HepG2 (cell line): ENCODE results near the gene PRKAB1. TPM values are rescaled to one million over a fixed set of nuclear protein-coding genes. Genes with fewer than 3 reads are reported as not detected.

ENCODE experiments used
- ATAC-seq: fragments of 200-7000 bp; cut with Tn5 transposase; 3 replicates; pipeline ENCODE4 v1.9.1; 2020; ENCODE audit warnings: mild to moderate bottlenecking, moderate library complexity
- BruUV-seq: library from RNA; stranded (reverse); fragments of 400-500 nt; replicated peaks from 2 replicates; lab custom pipeline; 2021; lab: Mats Ljungman, UMichigan
- CTCF ChIA-PET: fragments of 300-600 bp; formaldehyde crosslinking; extraction: SDS; loops from one replicate; lab custom pipeline; 2021; ENCODE audit warnings: low total read pairs, inconsistent platforms, low intra/inter-chr PET ratio; lab: Yijun Ruan, JAX
- POLR2A ChIA-PET: fragments of 350-600 bp; sonication (Branson Sonifier 250); formaldehyde crosslinking; loops from one replicate; lab custom pipeline; 2020; ENCODE audit warnings: antibody characterized with exemption, inconsistent platforms; lab: Yijun Ruan, JAX
- DNase-seq: peaks from one replicate; pipeline ENCODE4 v3.0.0-alpha.2; 2015; ENCODE audit warnings: low spot score
- FAIRE-seq: peaks from 3 replicates; lab custom pipeline; 2011; peaks lifted over from hg19 to GRCh38; lab: Jason Lieb, UNC
- H2AFZ ChIP-seq: one replicate; pipeline ENCODE4 v1.6.1; 2011; ENCODE audit warnings: low read length, inconsistent platforms
- H3K27ac ChIP-seq: fragments of 300-600 bp; 3 replicates; pipeline ENCODE4 v1.8.0; 2011; ENCODE audit warnings: mixed run types, mild to moderate bottlenecking, mixed read lengths, low read length, inconsistent platforms; ENCODE audit not compliant: insufficient read depth; ENCODE audit errors: extremely low read length
- H3K27me3 ChIP-seq, 2 experiments: fragments of 200-600 bp in 1 of 2; 2 replicates in 1 of 2; 3 replicates in 1 of 2; pipeline versions ENCODE4 v1.6.0 to v1.8.0; 2011; ENCODE audit warnings: low read length in 2 of 2, mild to moderate bottlenecking in 2 of 2, moderate library complexity in 2 of 2, inconsistent platforms in 1 of 2; ENCODE audit not compliant: insufficient read depth in 2 of 2, control insufficient read depth in 1 of 2
- H3K36me3 ChIP-seq, 2 experiments: fragments of 200-600 bp in 1 of 2; replicated peaks in 1 of 2; 2 replicates in 1 of 2; 3 replicates in 1 of 2; pipeline versions ENCODE4 v1.5.1 to v1.8.0; 2011; ENCODE audit warnings: low read length in 2 of 2, inconsistent platforms in 1 of 2; ENCODE audit not compliant: insufficient read depth in 2 of 2, control insufficient read depth in 1 of 2
- H3K4me1 ChIP-seq: 2 replicates; pipeline ENCODE4 v1.5.1; 2012; ENCODE audit warnings: low read length, inconsistent platforms; ENCODE audit not compliant: insufficient read depth
- H3K4me2 ChIP-seq: 2 replicates; pipeline ENCODE4 v1.6.0; 2011; ENCODE audit warnings: low read depth, low read length, inconsistent platforms
- H3K4me3 ChIP-seq, 3 experiments: fragments of 200-600 bp in 1 of 3; sonication (generic), shearing (Covaris generic) in 1 of 3; replicated peaks in 1 of 3; 2 replicates each; pipeline ENCODE4 v1.5.1; 2011 to 2016; ENCODE audit warnings: low read length in 3 of 3, inconsistent platforms in 2 of 3, low read depth in 2 of 3, mild to moderate bottlenecking in 2 of 3, control low read depth in 1 of 3, mixed read lengths in 1 of 3; ENCODE audit not compliant: insufficient read depth in 1 of 3
- H3K79me2 ChIP-seq: one replicate; pipeline ENCODE4 v1.6.1; 2011; ENCODE audit warnings: low read length, inconsistent platforms; ENCODE audit not compliant: insufficient read depth
- H3K9ac ChIP-seq: 2 replicates; pipeline ENCODE4 v1.6.0; 2011; ENCODE audit warnings: mild to moderate bottlenecking, low read depth, low read length, inconsistent platforms; ENCODE audit not compliant: insufficient read depth
- H3K9me3 ChIP-seq: 2 replicates; pipeline ENCODE4 v1.5.1; 2012; ENCODE audit warnings: mild to moderate bottlenecking, low read length
- H4K20me1 ChIP-seq: 2 replicates; pipeline ENCODE4 v1.6.0; 2011; ENCODE audit warnings: inconsistent platforms, mild to moderate bottlenecking, low read length, moderate library complexity; ENCODE audit not compliant: insufficient read depth
- CAMTA2 ChIP-seq: sonication (generic); formaldehyde crosslinking; IDR thresholded peaks from 2 replicates; pipeline ENCODE4 v1.4.0; 2020; ENCODE audit warnings: mild to moderate bottlenecking, missing genetic modification reagents, borderline replicate concordance
- DBP ChIP-seq: sonication (generic); formaldehyde crosslinking; IDR thresholded peaks from 2 replicates; pipeline ENCODE4 v1.4.0; 2020; ENCODE audit warnings: missing genetic modification reagents; ENCODE audit errors: not compliant biosample characterization
- EP300 ChIP-seq, 3 experiments: sonication (generic) in 1 of 3; formaldehyde crosslinking in 1 of 3; IDR thresholded peaks; 2 replicates each; pipeline versions ENCODE4 v1.5.1 to v1.6.1; 2011 to 2020; ENCODE audit warnings: low read depth in 2 of 3, low read length in 2 of 3, borderline replicate concordance in 1 of 3, improper control_type of control experiment in 1 of 3, mild to moderate bottlenecking in 1 of 3, missing genetic modification reagents in 1 of 3, moderate library complexity in 1 of 3
- GMEB2 ChIP-seq: IDR thresholded peaks from 2 replicates; pipeline ENCODE4 v1.6.1; 2016; ENCODE audit warnings: missing biosample characterization, missing genetic modification reagents, low read depth
- HINFP ChIP-seq: sonication (generic); formaldehyde crosslinking; IDR thresholded peaks from 2 replicates; pipeline ENCODE4 v1.4.0; 2020; ENCODE audit warnings: low read depth, mild to moderate bottlenecking, missing genetic modification reagents
- HOXA9 ChIP-seq: sonication (generic); formaldehyde crosslinking; IDR thresholded peaks from 2 replicates; pipeline ENCODE4 v1.8.1; 2022; ENCODE audit warnings: missing genetic modification reagents, mild to moderate bottlenecking, moderate library complexity, borderline replicate concordance
- KDM4B ChIP-seq: sonication (generic); formaldehyde crosslinking; IDR thresholded peaks from 2 replicates; pipeline ENCODE4 v1.4.0; 2020; ENCODE audit warnings: missing genetic modification reagents
- KLF13 ChIP-seq: sonication (generic); formaldehyde crosslinking; IDR thresholded peaks from 2 replicates; pipeline ENCODE4 v1.4.0; 2020; ENCODE audit warnings: mild to moderate bottlenecking, missing genetic modification reagents
- MBD4 ChIP-seq: IDR thresholded peaks from 2 replicates; pipeline ENCODE4 v1.6.1; 2012; ENCODE audit warnings: low read length, inconsistent platforms, borderline replicate concordance
- MXD4 ChIP-seq: IDR thresholded peaks from 2 replicates; pipeline ENCODE4 v1.6.1; 2016; ENCODE audit warnings: mild to moderate bottlenecking, missing biosample characterization, missing genetic modification reagents
- NBN ChIP-seq: fragments of 450-650 bp; conservative IDR thresholded peaks from 2 replicates; pipeline ENCODE4 v1.6.1; 2017
- NPAS2 ChIP-seq: sonication (generic); formaldehyde crosslinking; IDR thresholded peaks from 2 replicates; pipeline ENCODE4 v1.8.0; 2022; ENCODE audit warnings: mild to moderate bottlenecking, missing genetic modification reagents, borderline replicate concordance
- RARA ChIP-seq: IDR thresholded peaks from 2 replicates; pipeline ENCODE4 v1.6.1; 2016; ENCODE audit warnings: missing genetic modification reagents, missing compliant biosample characterization
- ZBTB8A ChIP-seq: sonication (generic); formaldehyde crosslinking; IDR thresholded peaks from 2 replicates; pipeline ENCODE4 v1.4.0; 2020; ENCODE audit warnings: mild to moderate bottlenecking, low read depth, missing genetic modification reagents, borderline replicate concordance
- ZMYM2 ChIP-seq: sonication (generic); formaldehyde crosslinking; IDR thresholded peaks from 2 replicates; pipeline ENCODE4 v1.8.0; 2022; ENCODE audit warnings: mild to moderate bottlenecking, missing genetic modification reagents
- ZNF597 ChIP-seq: sonication (generic); formaldehyde crosslinking; IDR thresholded peaks from 2 replicates; pipeline ENCODE4 v1.5.0; 2020; ENCODE audit warnings: missing genetic modification reagents
- ZSCAN25 ChIP-seq: sonication (generic); formaldehyde crosslinking; IDR thresholded peaks from 2 replicates; pipeline ENCODE4 v1.8.0; 2022; ENCODE audit warnings: mild to moderate bottlenecking, missing genetic modification reagents
- WGBS: methylation state at CpG from one replicate; pipeline ENCODE4 v1.1.6; 2017; ENCODE audit warnings: low lambda C conversion rate; 5-methylcytosine and 5-hydroxymethylcytosine counted together
- in situ Hi-C: cut with HindIII; loops from 2 replicates; pipeline ENCODE4 v1.10.0; 2017; ENCODE audit warnings: low pct_unique_long_range_greater_than_20kb; ENCODE audit not compliant: extremely low pct_ligation_motif_present
- intact Hi-C: fragments of 100-400 bp; cut with micrococcal nuclease; formaldehyde crosslinking; loops from one replicate; pipeline ENCODE4 v1.10.0; 2022; ENCODE audit not compliant: unreplicated experiment
- polyA plus RNA-seq, 8 experiments: library from polyadenylated mRNA; depleted of rRNA in 3 of 8; stranded (reverse) in 7 of 8; unstranded in 1 of 8; fragments of >200 nt; fragmentation: Illumina TruSeq in 4 of 8; extraction: Trizol in 4 of 8; gene quantifications; 2 replicates each; pipeline versions ENCODE4 v1.2.1 to v1.2.3, GENCODE V29; 2011 to 2016; ENCODE audit warnings: low read depth in 4 of 8, missing spikeins in 1 of 8, mixed read lengths in 1 of 8; ENCODE audit not compliant: insufficient read depth in 1 of 8
- total RNA-seq, 5 experiments: library from RNA; depleted of rRNA; stranded (reverse); fragments of >200 nt; fragmentation: Illumina TruSeq; extraction: Trizol; gene quantifications; 2 replicates each; pipeline ENCODE4 v1.2.3, GENCODE V29; 2016; ENCODE audit warnings: low read depth in 1 of 5

The PRKAB1 gene
- total and polyA plus RNA-seq, 2 of the 13 experiments (the other 11 are each of a cell fraction or from before 2014, with no cell fraction given): 28.4 to 35.5 TPM

GRCh38 chr12:119704065-119704747 lies 36.3 kb downstream of the PRKAB1 start:
- ATAC-seq: no peak

More at GRCh38 chr12:119704065-119704747, 36.3 kb downstream of the PRKAB1 start:
- CTCF ChIA-PET: no interaction called here
- H4K20me1 ChIP-seq: no peaks in the 10 kb centered on the region
- DNase-seq (no peak), FAIRE-seq (no peak)
- POLR2A ChIA-PET: no interaction called here
- H3K27ac ChIP-seq: no peak overlapping the region
- no peak overlapping the region for H2AFZ ChIP-seq
- BruUV-seq: no TSS peak
- H3K4me2 ChIP-seq: no peak overlapping the region
- no peaks in the 10 kb centered on the region for H3K79me2 ChIP-seq
- in situ Hi-C loops (no loop called here), intact Hi-C loops (no loop called here)
- no peaks in the 10 kb centered on the region for H3K27me3 ChIP-seq
- H3K4me1 ChIP-seq: no peaks in the 10 kb centered on the region
- no peak overlapping the region for H3K4me3 ChIP-seq
- H3K9me3 ChIP-seq: no peaks in the 10 kb centered on the region
- WGBS: 95% methylated on average over 16 of the region's 16 CpGs
- no peak for TF ChIP-seq GMEB2 (CRISPR knock-in tag)
- TF ChIP-seq KLF13 (CRISPR knock-in tag): no peak
- no peak for TF ChIP-seq ZBTB8A (CRISPR knock-in tag)
- no peak for TF ChIP-seq MBD4
- no peak for TF ChIP-seq RARA
- no peak for TF ChIP-seq HOXA9 (CRISPR knock-in tag)
- TF ChIP-seq ZNF597 (CRISPR knock-in tag): no peak
- TF ChIP-seq CAMTA2 (CRISPR knock-in tag): no peak
- TF ChIP-seq NBN: no peak
- TF ChIP-seq HINFP (CRISPR knock-in tag): no peak
- TF ChIP-seq DBP (CRISPR knock-in tag): no peak
- TF ChIP-seq KDM4B (CRISPR knock-in tag): no peak
- no peak for TF ChIP-seq EP300 (IDR thresholded peaks at IDR 0.05; ENCODE audit: low read depth in 2 of 2, low read length in 2 of 2)
- TF ChIP-seq EP300 (CRISPR knock-in tag; IDR thresholded peaks at IDR 0.05; ENCODE audit: borderline replicate concordance): no peak
- TF ChIP-seq ZSCAN25 (CRISPR knock-in tag): no peak
- no peak for TF ChIP-seq NPAS2 (CRISPR knock-in tag)
- no peak for TF ChIP-seq MXD4 (CRISPR knock-in tag)
- TF ChIP-seq ZMYM2: no peak
- H3K36me3 ChIP-seq: peaks cover 7 to 23% of the 10 kb centered on the region in 2 experiments; a peak in 4 of 5 replicates
- H3K9ac ChIP-seq: no peak overlapping the region
